Body of pancreas (tissue), 4 donors: ENCODE measurements around the gene PTPRN2.

ENCODE experiments used
- POLR2A ChIP-seq, 3 donors: fragments of 450-650 bp; IDR thresholded peaks; one replicate each; pipeline ENCODE4 v1.6.1; 2016; ENCODE audit warnings: antibody characterized with exemption in 3 of 3, mild to moderate bottlenecking in 2 of 3
- TF ChIP-seq, protein P1 (sequence below), 7 experiments: fragments of 450-650 bp in 4 of 7; fragments of 200-600 bp in 3 of 7; sonication (generic) in 3 of 7; IDR thresholded peaks; one replicate each; pipeline ENCODE4 v1.5.1; 2016 to 2019; ENCODE audit warnings: antibody characterized with exemption in 7 of 7

DNA sequence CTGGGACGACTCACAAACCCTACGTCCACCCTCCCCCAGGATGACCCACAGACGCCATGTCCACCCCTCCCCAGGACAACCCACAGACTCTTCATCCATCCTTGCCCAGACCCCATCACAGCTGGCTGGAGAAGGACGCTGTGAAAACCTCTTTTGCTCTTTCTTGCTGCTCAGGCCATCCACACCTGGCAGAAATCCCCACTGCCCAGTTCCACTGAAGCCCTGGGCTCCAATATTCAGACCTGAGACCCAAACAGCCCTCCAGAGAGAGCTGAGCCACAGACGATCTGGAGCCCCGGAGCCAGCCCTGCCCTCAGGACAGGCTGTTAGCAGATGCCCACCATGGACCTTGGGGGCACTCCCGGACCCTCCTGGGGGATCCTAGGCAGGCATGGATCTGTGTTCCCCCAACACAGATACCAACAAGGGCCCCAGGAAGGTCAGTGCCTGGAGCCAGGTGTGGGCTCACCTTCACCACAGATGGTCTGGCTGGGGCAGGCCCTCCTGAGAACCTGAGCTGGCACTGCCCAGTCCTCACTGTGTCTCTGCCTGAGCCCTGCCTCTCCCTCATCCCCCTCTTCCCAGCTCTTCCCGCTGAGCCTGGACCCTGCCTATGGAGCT, 226.2 kb downstream of the PTPRN2 start:
- TF ChIP-seq, protein P1, sequence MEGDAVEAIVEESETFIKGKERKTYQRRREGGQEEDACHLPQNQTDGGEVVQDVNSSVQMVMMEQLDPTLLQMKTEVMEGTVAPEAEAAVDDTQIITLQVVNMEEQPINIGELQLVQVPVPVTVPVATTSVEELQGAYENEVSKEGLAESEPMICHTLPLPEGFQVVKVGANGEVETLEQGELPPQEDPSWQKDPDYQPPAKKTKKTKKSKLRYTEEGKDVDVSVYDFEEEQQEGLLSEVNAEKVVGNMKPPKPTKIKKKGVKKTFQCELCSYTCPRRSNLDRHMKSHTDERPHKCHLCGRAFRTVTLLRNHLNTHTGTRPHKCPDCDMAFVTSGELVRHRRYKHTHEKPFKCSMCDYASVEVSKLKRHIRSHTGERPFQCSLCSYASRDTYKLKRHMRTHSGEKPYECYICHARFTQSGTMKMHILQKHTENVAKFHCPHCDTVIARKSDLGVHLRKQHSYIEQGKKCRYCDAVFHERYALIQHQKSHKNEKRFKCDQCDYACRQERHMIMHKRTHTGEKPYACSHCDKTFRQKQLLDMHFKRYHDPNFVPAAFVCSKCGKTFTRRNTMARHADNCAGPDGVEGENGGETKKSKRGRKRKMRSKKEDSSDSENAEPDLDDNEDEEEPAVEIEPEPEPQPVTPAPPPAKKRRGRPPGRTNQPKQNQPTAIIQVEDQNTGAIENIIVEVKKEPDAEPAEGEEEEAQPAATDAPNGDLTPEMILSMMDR (IDR thresholded peaks at IDR 0.05): no peak
- no peak for TF ChIP-seq POLR2A (IDR thresholded peaks at IDR 0.05)
